ENCODE measurements around the gene CCDC33.
A peak's percentile ranks its signal among the peaks of the same experiment; 100 is the strongest.

Gene CCDC33

GRCh38 chr15:74209560-74209958 is 26.6 kb upstream of the CCDC33 start:
- no peak for DNase-seq

DNA sequence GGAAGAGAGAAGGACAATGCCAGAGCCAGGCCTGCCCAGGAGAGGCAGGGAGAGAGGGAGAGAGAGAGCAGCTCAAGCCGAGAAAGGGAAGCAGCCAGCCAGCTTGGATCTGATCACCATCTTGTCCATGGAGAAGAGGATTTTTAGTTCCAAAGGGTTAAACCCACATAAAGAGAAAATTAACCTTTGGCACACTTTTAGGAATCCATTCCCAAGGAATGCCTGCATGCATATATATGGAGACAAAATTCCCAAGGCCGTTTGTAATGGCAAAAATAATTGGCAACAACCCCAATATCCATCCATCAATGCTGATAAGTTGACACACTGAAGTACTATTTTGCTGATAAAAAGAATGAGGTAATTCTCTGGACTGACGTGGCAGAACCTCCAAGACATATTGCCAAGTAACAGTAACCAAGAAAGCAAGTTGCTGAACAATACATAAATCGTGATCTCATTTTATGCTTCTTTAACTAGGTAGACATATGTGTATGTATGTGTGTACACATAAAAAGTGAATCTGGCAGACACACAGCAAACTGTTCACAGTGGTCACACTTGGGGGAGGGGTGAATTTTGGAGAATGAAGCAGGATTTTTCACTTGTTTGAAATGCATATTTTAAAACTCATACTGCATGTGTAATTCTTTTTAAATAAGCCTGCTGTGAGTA is 26.0 kb upstream of the CCDC33 start:
- no peak for DNase-seq

DNA sequence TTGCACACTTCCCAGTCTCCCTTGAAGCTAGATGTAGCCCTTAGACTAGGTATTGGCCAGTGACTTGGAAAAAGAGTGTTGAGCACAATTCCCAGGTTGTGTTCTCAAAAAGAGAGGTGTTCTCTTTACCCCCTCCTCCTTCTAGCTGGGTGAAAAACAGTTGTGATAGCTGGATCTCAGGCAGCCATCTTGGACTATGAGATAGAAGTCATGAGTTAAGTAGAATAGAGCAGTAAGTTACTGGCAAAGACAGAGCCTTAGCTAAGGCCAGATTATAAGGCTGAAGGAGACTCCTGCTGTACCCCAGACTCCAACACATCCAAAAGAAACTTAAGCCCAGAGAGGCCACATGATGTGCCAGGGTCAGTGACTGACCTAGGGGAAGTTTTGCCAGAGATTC is 25.4 kb upstream of the CCDC33 start:
- DNase-seq, result no peak

DNA sequence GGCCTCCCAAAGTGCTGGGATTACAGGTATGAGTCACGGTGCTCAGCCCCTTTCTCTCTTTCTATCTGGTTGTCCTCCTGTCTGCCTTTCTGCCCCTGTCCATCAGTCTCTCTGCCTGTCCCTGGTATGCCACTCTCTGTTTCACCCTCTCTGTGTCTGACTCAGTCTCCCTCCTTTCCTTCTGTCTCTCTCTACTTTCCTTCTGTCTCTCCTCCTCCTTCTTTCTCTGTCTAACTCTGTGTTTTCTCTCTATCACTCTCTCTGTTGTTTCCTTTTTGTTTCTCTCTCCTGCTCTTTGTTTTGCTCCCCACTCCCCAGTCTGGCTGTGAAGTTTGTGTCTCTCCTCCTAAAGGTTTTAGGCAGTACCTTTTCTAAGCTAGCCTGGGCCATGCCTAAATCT is 24.5 kb upstream of the CCDC33 start:
- no peak for DNase-seq

DNA sequence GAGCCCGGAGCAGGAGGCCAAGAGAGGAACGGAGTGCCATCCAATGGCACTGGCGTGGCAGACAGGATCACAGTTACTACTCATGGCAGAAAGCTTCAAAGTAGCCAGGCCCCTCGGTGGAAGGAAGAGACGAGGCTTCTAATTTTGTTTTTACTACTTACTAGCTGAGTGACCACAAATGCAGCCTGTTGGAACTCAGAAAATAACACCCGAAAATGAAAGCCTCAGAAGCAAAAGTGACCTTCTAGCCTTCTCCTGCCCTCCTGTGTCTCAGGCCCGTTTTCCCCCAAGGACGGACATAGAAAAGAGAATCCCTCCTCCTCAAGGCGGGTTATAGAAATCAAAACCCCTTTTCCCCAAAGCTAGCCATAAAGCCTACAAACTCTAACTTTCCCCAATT is 23.6 kb upstream of the CCDC33 start:
- DNase-seq, result no peak

DNA sequence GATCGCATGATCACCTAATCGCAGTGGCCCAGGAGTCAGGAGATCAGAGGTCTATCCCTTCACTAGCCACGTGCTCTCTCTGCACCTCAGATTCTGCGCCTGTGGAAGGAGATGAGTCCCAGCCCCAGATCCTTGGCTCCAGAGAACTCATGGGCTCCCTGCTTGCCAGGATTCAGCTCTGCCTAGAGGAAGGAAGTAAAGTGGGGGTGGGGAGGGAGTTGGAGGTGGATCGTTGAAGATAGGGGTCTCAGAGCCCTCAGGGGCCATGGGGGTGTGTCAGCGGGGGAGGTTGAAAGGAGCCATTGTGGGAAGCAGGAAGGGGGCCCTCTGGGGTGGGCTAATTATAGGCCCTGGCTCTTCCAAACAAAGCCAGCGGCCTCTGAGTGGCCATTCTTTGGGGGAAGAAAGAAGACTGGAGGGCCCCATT is 22.3 kb upstream of the CCDC33 start:
- DNase-seq, result no peak

DNA sequence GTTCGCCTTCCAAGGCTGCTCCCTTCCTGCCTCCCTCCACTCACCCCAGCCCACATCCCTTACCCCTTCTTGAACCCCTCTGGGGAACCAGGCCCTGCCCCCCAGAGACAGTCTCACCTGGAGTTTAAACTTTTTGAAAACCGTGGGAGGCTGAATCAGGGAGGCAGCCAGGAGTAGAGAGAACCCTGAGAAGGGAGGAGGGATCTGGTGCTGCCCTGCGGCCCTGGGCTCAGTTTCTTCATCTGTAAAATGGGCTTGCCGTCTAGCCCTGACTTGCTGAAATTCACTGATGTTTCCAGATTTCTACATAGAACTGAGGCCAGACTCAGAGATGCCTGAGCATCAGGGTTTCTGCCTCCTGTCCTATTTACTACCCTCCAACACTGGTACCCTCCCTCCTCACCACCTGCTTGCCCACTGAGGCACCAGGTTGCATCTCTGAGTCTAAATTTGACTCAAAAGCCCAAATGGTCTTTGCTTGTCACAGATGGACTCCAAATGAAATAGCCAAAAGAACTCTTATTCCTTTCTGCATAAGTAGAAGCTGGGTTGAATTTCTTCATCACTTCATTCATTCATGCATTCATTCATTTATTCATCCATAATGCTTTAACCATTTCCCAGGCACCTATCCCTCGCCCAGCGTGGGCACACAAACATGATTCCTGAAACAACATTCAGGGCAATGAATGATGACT is 21.7 kb upstream of the CCDC33 start:
- no peak for DNase-seq

DNA sequence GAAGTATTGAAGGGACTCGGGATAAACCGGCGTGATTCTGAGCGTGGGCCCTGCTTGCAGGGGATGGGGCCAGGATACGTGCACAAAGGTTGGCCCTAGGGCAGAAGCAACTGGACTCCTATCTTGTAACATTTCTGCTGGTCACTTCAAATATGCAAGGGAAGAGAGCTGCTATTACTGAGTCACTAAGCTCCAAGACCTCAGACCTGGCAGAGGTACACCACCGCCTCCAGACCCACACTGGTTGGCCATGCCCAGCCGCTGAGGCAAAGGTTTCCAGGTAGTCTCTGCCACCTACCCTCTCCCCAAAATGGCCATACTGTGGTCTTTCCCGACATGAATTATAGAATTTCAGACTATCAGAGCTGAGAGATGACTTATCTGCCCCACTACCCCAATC is 20.2 kb upstream of the CCDC33 start:
- DNase-seq, result no peak

DNA sequence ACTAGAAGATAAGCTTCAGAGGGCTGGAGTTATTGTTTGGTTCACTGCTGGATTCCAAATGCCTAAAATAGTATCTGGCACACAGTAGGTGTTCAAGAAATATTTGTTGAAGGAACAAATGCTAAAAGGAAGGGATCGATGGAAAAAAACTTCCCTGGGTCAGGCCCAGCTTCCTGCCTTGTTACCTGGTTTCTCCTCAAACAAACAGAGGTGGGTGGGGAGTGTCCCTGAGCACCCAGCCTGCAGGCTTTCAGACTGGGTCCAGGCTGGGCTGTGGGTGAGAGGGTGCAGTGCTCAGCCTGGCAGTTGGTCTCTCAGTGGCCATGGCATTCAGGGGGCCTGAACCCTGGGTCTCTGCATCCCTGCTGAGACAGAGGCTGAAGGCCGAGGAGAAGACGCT is 19.2 kb upstream of the CCDC33 start:
- no peak for DNase-seq

DNA sequence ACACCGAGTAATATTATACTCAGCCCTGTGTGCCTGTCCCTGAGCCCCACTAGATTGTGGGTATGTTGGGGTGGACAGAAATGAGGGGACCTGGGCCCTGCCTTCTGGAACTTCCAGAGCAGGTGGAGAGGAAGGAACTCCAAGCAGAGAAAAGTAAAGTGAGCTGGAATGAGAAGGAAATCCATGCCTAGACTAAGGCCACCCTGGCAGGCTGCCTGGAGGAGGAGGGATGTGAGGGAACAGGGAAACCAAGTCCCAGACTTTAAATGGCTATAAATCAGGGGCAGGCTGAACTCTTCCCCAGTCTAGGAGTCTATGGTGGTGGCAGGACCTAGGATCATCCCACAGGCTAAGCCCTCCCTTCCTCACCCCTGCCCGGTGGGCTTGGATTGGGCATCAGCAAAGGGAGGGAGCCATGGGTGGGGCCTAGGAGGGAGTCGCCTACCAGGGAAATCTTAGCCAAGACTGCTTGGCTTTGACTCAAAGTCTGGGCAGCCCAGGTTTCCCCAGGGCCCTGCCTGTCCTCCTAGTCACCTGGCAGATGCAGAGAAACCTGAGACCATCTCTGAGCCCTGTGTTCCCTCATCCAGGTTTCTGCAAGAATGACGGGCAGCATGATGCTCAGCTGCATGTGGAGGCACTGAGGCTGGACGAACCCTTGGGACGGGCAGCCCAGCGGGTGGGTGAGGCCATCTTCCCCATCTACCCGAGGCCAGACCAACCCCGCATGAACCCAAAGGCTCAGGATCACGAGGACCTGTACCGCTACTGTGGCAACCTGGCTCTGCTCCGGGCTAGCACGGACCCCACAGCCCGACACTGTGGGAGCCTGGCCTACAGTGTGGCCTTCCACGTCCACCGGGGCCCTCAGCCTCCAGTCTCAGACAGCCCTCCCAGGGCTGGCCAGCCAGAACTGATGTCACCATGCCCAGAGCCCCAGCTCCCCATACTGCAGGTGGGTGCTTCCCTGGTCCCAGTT is 17.9 kb upstream of the CCDC33 start:
- DNase-seq, result no peak

- no peak for DNase-seq
These were observed 15.5 kb upstream of the CCDC33 start for GRCh38 chr15:74220475-74221248.

GRCh38 chr15:74221399-74222239 is 14.5 kb upstream of the CCDC33 start:
- DNase-seq, result no peak

- no peak for DNase-seq
These were observed 13.6 kb upstream of the CCDC33 start for GRCh38 chr15:74222240-74223119.

- no peak for DNase-seq
These were observed 10.2 kb upstream of the CCDC33 start for GRCh38 chr15:74225928-74226327.

- DNase-seq, result no peak
These were observed 9.2 kb upstream of the CCDC33 start for GRCh38 chr15:74226761-74227540.

DNA sequence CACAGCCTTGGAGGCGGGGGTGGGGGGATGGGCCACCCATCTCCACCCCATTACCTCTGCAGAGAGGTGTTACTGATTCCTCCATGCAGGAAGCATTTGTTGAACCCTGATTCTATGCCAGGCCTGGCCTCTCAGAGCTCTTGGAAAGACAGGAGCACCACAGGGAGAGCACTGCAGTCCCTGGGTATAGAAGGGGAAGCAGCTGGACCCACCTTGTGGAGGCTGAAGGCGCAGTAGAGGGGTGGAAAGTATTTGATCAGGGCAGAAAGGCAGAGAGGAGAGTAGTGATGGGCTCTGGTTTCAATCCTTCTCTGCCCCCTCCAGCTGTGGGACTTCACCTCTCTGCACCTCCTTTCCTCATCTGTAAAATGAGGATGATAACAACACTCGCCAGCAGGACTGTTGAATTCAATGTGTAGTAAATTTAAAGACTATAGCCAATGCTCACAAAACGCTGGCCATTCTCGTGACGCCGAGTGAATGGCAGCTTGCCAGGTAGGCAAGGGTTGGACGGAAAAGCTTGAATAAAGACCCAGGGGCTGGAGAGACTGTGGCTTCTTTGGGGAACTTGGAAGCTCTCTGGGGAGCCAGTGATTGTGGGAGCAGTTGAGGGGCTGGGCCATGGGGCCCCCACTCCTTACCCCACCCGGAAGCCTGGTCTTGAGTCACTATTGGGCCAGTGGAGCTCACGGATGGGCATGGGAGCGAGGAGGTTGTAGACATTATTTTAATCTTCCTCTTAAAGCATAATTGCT is 8.0 kb upstream of the CCDC33 start:
- peak; percentile 53 for DNase-seq

DNA sequence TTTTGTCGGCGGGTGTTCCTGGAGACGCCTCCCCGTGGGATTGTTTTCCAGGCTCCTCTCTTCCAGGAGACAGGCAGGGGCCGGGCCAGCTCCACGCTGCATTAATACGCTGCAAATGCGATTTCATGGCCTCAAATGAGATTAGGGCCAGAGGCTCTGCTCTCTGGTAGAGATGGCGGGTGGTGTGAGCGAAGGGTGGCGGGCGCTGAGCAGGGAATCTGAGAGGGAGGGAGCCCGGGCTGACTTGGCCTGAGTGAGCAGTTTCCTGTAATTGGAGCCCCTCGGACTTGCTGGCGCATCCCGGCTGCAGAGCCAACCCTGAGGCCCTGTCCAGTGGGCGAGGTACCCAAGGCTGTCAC is 7.4 kb upstream of the CCDC33 start:
- peak; percentile 49 for DNase-seq

- no peak for DNase-seq
These were observed 6.4 kb upstream of the CCDC33 start for GRCh38 chr15:74229686-74230085.

DNA sequence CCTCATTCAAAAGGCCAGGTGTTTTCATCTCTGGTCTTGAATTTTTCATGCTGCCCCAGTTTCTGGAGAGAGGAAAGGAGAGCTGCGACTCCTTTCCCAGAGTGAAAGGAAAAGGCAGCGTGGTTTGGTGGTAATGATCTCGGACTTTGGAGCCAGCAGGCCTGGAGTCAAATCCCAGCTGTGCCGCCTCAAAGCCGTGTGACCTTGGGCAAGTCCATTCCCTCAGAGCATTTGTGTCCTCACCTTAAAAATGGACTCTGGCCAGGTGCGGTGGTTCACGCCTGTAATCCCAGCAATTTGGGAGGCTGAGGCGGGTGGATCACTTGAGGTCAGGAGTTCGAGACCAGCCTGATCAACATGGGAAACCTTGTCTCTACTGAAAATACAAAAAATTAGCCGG is 4.7 kb upstream of the CCDC33 start:
- DNase-seq, result no peak

All from NCI-H748 treated with DMSO at 0.1 percent for 48 hours (cell line).